ENCODE results near the gene PPP4R2.

PPP4R2 gene

GRCh38 chr3:73100741-73101559, 104.3 kb downstream of the PPP4R2 start:
- TF ChIP-seq CTCF (conservative IDR thresholded peaks at IDR 0.05), result peak; percentile 94
- no peak overlapping the region for H3K27ac ChIP-seq

GRCh38 chr3:73101881-73102280, 105.3 kb downstream of the PPP4R2 start:
- no peak for TF ChIP-seq CTCF (conservative IDR thresholded peaks at IDR 0.05)
- H3K27ac ChIP-seq, result no peak overlapping the region

DNA sequence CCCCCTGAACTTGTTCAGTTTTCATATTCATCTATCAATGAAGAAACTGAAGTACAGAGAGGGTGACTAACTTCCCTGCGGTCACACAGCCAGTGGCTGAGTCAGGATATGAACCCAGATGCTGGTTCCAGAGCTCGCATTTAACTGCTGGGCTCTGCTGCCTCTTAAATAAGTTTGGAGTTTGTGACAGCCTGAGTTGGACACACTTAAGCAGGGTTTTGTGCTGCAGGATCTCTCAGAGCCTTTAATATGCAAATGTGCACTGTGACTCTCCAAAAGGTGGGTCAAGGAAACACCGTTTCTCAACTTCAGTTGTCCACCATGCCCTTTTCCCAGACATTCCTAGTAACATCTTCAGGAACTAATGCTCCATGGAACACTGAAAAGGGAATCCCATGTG, 110.6 kb downstream of the PPP4R2 start:
- TF ChIP-seq CTCF (conservative IDR thresholded peaks at IDR 0.05), result no peak
- no peak overlapping the region; the same call in 1 of the 2 replicates for H3K27ac ChIP-seq

- TF ChIP-seq CTCF (conservative IDR thresholded peaks at IDR 0.05), result no peak
Observed at GRCh38 chr3:73107676-73108187, 111.1 kb downstream of the PPP4R2 start.

GRCh38 chr3:73108750-73109149, 112.1 kb downstream of the PPP4R2 start:
- no peak for TF ChIP-seq CTCF (conservative IDR thresholded peaks at IDR 0.05)
- peak overlapping the region; percentile 35 for H3K27ac ChIP-seq

More at GRCh38 chr3:73107676-73108187, 111.1 kb downstream of the PPP4R2 start:
- H3K27ac ChIP-seq, result peak overlapping the region; percentile 35

DNA sequence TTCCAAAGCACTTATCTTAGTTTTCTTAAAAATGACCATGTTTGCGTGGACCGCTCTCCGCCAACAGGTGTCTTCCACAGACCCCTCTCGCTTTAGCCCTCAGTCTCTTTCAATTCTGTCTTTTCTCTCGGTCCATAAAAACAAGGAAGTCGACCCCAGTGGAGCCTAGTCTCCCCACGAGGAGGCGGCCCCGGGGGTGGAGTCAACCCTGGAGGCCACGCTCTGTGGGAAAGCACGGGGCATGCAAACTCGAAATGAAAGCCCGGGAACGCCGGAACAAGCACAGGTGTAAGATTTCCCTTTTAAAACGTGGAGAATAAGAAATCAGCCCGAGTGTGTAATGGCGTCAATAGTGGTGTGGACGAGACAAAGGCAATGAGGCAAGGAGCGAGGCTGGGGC, 113.9 kb downstream of the PPP4R2 start:
- no peak overlapping the region for H3K27ac ChIP-seq
- no peak for TF ChIP-seq CTCF (conservative IDR thresholded peaks at IDR 0.05)

- TF ChIP-seq CTCF (conservative IDR thresholded peaks at IDR 0.05), result no peak
Observed at GRCh38 chr3:73114711-73115110, 118.1 kb downstream of the PPP4R2 start.

More at GRCh38 chr3:73114711-73115110, 118.1 kb downstream of the PPP4R2 start:
- H3K27ac ChIP-seq, result no peak overlapping the region
